Amygdala (tissue), 56 donors: ENCODE results near the gene SEMA3F.

Experiments used
- DNase-seq, 56 donors: peaks; one replicate each; lab custom pipeline; 2025; lab: John Stamatoyannopoulos, UW

SEMA3F gene

DNA sequence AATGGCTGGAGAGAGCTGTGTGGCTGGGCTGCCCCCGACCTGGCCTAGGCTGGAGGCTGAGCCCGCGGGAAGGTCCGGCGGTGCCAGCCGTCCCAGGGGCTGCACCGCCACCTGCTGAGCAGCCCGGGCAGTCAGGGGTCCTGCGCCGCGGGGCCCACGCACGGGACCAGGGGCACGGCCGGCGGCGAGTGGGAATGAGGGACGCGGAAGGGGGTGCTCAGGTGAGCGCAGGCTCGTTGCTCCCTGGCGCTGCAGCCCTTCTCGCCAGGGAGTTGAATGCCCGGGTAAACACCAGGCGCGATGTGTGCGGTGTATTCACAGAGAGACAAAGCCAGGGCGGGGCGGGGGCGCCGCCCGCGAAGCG is 666 bp upstream of the SEMA3F start:
- DNase-seq: no peak

GRCh38 chr3:50155491-50155878 is 361 bp downstream of the SEMA3F start:
- no peak for DNase-seq

GRCh38 chr3:50155891-50156290 is 767 bp downstream of the SEMA3F start:
- no peak for DNase-seq

- DNase-seq: no peak
These were observed 1.7 kb downstream of the SEMA3F start for GRCh38 chr3:50156549-50157493.

DNA sequence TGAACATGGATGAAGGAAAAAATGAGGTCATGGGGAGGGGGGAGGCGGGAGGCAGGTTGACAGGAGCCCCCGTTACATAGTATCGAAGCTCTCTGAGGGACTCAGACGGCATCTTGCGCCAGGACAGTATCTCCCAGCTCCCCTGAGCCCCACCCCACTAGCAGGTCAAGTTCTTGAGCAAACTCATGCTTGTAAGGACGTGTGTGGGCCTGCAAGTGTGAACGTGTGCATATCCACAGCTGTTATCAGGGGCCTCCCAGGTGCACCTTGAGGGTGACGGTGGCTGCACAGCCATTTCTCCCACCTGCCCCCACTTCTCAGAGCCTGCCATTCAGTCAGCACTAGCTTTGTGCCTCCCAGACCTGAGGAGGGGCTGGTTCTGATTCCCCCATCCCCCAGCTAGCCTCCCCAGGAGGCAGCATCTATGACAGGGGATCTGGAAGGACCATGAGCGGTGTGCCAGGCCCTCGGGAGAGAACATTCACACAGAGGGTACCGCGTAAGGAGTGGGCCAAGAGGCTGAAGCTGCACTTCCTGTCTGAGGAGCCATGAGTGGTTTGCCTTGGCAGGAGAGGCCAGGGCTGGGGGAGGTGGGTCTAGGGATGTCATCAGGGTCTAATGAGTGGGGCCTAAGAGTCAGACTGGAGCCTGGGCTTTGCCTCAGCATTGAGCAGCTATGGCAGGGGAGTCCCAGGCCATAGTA is 2.9 kb downstream of the SEMA3F start:
- DNase-seq: no peak

DNA sequence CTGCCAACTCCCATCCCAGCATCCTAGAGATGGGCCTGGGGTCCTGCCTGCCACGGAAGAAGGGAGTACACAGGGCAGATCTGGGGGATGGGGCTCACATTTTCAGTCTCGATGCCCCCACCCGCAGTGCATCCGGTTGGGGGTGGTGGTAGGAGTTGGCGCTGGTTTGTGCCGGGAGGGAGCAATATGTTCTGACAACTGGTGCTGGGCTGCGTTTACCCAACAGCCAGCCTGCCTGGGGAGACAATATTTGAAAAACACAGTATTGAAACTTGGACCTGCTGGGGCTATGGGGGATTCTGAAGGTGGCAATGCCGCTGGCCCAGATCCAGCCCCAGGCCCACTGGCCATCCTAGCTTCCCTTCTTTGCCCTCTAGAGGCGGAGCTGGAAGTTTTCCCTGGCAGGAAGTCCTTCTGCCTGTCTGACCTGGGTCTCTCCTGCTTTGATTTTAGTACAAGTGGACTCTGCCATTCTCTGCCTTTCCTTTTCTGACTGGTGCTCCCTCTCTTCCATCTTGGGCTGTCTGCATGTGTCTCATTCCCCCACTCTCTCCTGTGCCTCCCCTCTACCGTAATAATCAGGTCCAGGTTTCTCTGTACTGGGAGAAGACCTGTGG is 3.5 kb downstream of the SEMA3F start:
- DNase-seq: no peak

DNA sequence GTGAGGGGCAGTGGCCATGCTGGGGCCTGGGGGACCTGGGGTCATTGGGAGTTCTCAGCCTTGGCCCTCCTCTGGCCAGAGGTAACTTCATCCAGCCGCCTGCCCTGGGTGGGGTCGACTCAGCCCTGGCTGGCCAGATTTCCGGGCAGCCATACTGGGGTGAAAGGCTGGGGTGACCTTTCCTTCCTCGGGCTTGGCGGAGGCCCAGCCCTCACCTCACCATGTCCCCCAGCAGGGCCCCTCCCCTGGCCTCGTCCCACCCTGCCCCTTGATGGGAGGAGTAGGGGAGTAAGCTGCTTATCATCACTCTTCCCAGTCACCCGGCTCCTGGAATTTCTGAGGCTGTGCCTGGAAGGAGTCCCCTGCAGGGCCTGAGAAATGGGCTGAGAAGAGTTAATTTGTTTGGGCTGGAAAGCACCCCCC is 5.4 kb downstream of the SEMA3F start:
- no peak for DNase-seq

- DNase-seq: no peak
These were observed 6.2 kb downstream of the SEMA3F start for GRCh38 chr3:50161320-50161719.

- DNase-seq: no peak
These were observed 7.1 kb downstream of the SEMA3F start for GRCh38 chr3:50162034-50162883.

GRCh38 chr3:50163572-50164455 is 8.7 kb downstream of the SEMA3F start:
- DNase-seq: peak in 36 of 56 donors; percentile 4 to 60 (median 34)

- no peak for DNase-seq
These were observed 9.4 kb downstream of the SEMA3F start for GRCh38 chr3:50164481-50164880.

- DNase-seq: peak in 39 of 56 donors; percentile 12 to 73 (median 40)
These were observed 10.1 kb downstream of the SEMA3F start for GRCh38 chr3:50164984-50165909.

GRCh38 chr3:50165910-50166538 is 10.9 kb downstream of the SEMA3F start:
- DNase-seq: peak in 13 of 56 donors; percentile 3 to 62 (median 34)

DNA sequence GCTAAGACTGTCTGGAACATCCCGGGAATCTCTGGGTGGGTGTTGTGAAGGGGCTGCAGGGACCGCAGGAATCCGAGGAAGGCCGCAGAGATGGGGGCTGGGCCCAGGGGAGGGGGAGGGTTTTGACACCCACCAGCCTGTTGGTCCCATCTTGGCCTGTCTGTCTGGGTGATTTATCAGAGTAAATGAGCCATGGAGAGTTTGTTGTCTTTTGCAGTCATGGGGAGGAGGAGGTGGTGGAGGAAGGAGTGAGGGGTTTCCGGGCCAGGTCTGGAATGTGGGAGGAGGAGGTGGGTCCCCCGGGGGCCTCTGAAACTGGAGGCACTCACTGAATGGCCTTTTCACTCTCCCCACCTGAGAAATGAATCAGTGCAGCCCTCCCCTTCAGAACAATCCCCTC is 11.5 kb downstream of the SEMA3F start:
- DNase-seq: no peak

GRCh38 chr3:50167069-50167840 is 12.1 kb downstream of the SEMA3F start:
- DNase-seq: no peak

DNA sequence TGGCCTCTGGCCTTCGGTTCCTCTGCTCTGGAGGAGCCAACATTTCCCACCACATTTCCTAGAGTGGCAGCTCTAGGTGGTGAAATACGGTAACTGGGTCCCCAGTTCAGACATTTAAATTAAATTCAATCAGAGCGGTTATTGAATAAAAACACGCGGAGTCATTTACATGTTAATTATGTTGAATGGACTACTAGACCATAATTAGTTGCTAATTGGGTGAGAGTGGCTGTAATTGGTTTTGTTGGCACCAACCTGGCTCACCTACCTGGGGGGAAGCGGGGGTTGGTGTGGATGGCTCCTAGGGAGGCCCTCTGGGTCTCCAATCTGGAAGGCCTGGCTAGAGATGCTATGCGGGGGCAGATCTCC is 12.7 kb downstream of the SEMA3F start:
- DNase-seq: no peak

DNA sequence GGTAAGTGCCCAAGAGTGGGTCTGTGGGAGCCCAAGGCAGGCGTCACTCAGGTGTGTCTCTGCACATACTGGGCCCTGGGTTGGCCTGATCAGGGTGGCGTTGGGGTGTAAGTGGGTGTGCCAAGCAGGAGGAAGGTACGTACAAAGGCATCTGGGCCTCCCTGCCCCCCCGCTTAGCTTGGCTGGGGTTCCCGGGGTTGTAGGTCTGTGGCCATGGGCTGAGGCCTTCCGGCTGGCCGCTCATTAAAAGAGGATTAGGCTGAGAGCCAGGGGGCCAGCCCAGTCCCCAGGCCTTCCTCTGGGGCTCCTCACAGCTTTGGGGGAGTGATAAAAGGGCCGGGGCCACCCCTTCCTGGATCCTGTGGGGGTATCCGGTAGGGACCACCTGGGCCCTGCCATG is 13.3 kb downstream of the SEMA3F start:
- DNase-seq: no peak
